ENCODE measurements around the gene MGA.

DNA sequence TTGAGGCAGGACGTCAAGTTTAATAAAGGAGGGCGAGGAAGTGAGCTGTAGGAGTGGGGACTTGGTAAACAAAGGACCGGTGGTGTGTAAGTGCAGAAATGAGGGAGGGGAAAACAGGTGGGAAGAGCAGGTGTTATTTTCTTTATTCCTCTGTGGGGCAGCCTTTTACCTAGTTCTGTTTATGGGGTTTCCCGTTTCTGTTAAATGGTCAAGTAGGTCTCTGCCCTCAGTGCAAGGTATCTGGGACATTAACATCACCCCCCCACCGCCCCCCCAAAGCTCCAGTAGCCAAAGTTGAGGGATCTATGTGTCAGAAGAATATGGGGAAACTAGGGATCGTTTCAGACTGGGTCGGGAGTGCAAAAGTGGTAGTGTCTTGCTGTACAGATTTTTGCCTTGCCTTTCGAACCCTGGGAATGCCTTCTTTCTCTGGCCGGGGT is 893 bp downstream of the MGA start:
- TF ChIP-seq CTCF (IDR thresholded peaks at IDR 0.05): no peak
- no peak for TF ChIP-seq POLR2A (IDR thresholded peaks at IDR 0.05)
